Fibroblast of lung (primary cell): Measurements from ENCODE around the gene RAP1GDS1.

Experiments used
- EZH2 ChIP-seq: IDR thresholded peaks from 2 replicates; pipeline ENCODE4 v1.5.1; 2012; ENCODE audit warnings: low read length, control low read depth, mild to moderate bottlenecking; ENCODE audit errors: missing control alignments
- TF ChIP-seq, protein P1 (sequence below), 2 donors: IDR thresholded peaks in 1 of 2; conservative IDR thresholded peaks in 1 of 2; 1 replicate in 1 of 2; 2 replicates in 1 of 2; pipeline ENCODE4 v1.5.1; 2011 to 2012; ENCODE audit warnings: low read length in 2 of 2, control low read depth in 1 of 2, inconsistent platforms in 1 of 2, low read depth in 1 of 2, mild to moderate bottlenecking in 1 of 2

DNA sequence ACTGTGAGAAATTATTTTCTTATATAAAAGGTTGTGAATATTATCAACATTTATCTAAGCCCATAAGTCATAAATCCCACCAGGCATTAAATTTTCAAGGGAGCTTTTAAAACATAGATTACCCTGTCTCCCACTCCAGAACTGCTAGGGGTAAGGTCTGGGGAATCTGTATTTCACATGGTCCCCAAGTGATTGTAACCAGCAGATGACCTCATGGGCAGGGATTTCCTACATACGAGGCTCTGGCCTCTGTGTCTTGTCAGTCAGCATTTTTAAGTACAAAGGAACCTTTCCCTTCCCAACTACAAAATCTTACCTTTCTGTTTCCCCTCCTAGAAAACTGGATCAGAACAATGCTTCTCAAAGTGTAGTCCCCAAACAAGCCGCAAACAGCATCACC is 208.6 kb downstream of the RAP1GDS1 start:
- no peak for TF ChIP-seq EZH2
- TF ChIP-seq, protein P1, sequence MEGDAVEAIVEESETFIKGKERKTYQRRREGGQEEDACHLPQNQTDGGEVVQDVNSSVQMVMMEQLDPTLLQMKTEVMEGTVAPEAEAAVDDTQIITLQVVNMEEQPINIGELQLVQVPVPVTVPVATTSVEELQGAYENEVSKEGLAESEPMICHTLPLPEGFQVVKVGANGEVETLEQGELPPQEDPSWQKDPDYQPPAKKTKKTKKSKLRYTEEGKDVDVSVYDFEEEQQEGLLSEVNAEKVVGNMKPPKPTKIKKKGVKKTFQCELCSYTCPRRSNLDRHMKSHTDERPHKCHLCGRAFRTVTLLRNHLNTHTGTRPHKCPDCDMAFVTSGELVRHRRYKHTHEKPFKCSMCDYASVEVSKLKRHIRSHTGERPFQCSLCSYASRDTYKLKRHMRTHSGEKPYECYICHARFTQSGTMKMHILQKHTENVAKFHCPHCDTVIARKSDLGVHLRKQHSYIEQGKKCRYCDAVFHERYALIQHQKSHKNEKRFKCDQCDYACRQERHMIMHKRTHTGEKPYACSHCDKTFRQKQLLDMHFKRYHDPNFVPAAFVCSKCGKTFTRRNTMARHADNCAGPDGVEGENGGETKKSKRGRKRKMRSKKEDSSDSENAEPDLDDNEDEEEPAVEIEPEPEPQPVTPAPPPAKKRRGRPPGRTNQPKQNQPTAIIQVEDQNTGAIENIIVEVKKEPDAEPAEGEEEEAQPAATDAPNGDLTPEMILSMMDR (conservative IDR thresholded peaks at IDR 0.05 in 1 of 2, IDR thresholded peaks at IDR 0.05 in 1 of 2; ENCODE audit: low read depth in 1 of 2, low read length in 2 of 2) = no peak
